ENCODE measurements around the gene MIER2. TPM values are rescaled to one million over a fixed set of nuclear protein-coding genes. Genes with fewer than 3 reads are reported as not detected.

Gene MIER2
- total RNA-seq, 1 experiment from 2014 or later = not detected

DNA sequence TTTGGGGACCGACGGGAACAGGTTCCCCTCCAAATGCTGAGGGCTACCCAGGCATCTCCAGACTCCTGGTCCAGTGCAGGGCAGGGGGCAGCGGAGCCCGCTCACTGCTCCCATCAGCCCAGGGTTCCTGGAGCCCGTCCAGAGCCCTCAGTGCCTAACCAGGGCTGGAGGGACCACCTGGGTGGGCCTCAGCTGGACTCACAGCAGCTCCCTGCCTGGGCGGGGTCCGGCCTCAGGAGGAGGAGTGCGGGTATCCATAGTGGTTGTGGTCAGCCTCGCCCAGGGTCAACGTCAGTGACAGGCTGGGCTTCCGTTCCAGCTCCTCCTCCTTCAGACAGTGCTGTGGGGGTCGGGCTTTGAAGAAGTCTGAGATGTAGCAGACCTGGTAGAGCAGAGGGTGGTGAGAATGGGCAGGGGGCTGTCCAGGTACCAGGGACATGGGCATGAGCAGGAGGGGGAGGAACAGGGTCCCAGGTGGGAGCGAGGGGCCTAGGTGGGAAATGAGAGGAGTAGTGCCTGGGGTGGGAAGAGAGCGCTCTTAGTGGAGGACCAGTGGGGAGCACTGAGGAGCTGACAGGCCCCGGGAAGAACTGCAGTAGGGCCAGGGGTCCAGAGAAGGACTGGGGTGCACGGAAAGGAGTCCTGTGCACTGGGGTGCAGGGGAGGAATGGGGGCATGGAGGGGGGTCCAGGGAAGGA is 63.3 kb downstream of the MIER2 start:
- BruUV-seq (replicated peaks) = no TSS peak
- no peaks in the 10 kb centered on the region for H3K36me3 ChIP-seq (ENCODE audit: low read depth, low read length)

DNA sequence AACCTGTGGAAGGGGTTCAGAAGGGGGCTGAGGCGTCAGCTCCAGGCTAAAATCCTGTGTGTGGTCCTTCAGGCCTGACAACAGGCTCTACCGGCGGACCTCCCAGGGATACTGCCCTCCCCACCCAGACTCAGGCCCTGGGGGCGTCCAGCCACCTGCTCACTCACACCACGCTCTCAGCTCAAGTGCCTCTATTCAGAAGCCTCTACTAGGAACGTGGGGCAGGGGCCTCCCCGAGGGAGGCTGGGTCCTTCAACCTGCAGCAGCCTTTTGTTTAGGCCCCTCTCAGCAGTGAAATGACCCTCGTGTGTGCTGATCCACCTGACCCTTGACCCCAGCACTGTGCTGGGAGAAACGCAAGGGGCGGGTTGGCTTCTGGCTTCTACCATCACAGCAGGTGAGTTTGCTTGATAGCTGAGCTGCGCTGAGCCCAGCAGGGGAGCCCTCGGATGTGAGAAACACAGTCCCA is 64.0 kb downstream of the MIER2 start:
- Histone ChIP-seq H4K20me1 (ENCODE audit: low read length) (no peaks in the 10 kb centered on the region), H3F3A (ENCODE audit: low read length, unreplicated experiment) (no peaks in the 10 kb centered on the region), H3K27me3 (ENCODE audit: low read length) (no peaks in the 10 kb centered on the region), H3K4me1 (ENCODE audit: insufficient read depth, low read length) (no peaks in the 10 kb centered on the region), H3K4me3 (ENCODE audit: low read length) (no peak overlapping the region), H3K9me3 (ENCODE audit: low read length) (no peaks in the 10 kb centered on the region), H2AFZ (ENCODE audit: low read length) (no peak overlapping the region), H3K4me2 (ENCODE audit: low read length) (no peak overlapping the region), H3K9me2 (replicated peaks; ENCODE audit: low read length) (no peaks in the 10 kb centered on the region), H3K9ac (ENCODE audit: low read length) (no peak overlapping the region), H3K79me2 (ENCODE audit: low read length) (no peaks in the 10 kb centered on the region), H3K27ac (ENCODE audit: low read length) (no peak overlapping the region), H3K36me3 (ENCODE audit: low read depth, low read length) (no peaks in the 10 kb centered on the region)
- CTCF ChIA-PET = no interaction called here
- intact Hi-C loops (cut with micrococcal nuclease) = no loop called here
- POLR2A ChIA-PET (ENCODE audit: unreplicated experiment) = no interaction called here
- TF ChIP-seq EZH2 (IDR thresholded peaks at IDR 0.05; ENCODE audit: low read length, unreplicated experiment) = no peak
- TF ChIP-seq EZH2phosphoT487 (IDR thresholded peaks at IDR 0.05; ENCODE audit: borderline replicate concordance, low read length) = no peak
- BruUV-seq (replicated peaks) = no TSS peak
- DNase-seq = no peak
- no peak for ATAC-seq

More for the DNA sequence above, 63.3 kb downstream of the MIER2 start:
- no peak overlapping the region for H2AFZ ChIP-seq (ENCODE audit: low read length)
- no peaks in the 10 kb centered on the region for H3K79me2 ChIP-seq (ENCODE audit: low read length)
- DNase-seq = no peak
- no peaks in the 10 kb centered on the region for H3K9me3 ChIP-seq (ENCODE audit: low read length)
- H3K9ac ChIP-seq (ENCODE audit: low read length) = no peak overlapping the region
- intact Hi-C loops (cut with micrococcal nuclease) = no loop called here
- H3F3A ChIP-seq (ENCODE audit: low read length, unreplicated experiment) = no peaks in the 10 kb centered on the region
- no peak overlapping the region for H3K4me2 ChIP-seq (ENCODE audit: low read length)
- H3K4me3 ChIP-seq (ENCODE audit: low read length) = no peak overlapping the region
- no peak for TF ChIP-seq EZH2phosphoT487 (IDR thresholded peaks at IDR 0.05; ENCODE audit: borderline replicate concordance, low read length)
- no peak overlapping the region for H3K27ac ChIP-seq (ENCODE audit: low read length)
- ChIA-PET POLR2A (ENCODE audit: unreplicated experiment) (no interaction called here), CTCF (no interaction called here)
- H3K27me3 ChIP-seq (ENCODE audit: low read length) = no peaks in the 10 kb centered on the region
- no peaks in the 10 kb centered on the region for H3K9me2 ChIP-seq (replicated peaks; ENCODE audit: low read length)
- no peaks in the 10 kb centered on the region for H4K20me1 ChIP-seq (ENCODE audit: low read length)
- no peak for ATAC-seq
- H3K4me1 ChIP-seq (ENCODE audit: insufficient read depth, low read length) = no peaks in the 10 kb centered on the region

DNA sequence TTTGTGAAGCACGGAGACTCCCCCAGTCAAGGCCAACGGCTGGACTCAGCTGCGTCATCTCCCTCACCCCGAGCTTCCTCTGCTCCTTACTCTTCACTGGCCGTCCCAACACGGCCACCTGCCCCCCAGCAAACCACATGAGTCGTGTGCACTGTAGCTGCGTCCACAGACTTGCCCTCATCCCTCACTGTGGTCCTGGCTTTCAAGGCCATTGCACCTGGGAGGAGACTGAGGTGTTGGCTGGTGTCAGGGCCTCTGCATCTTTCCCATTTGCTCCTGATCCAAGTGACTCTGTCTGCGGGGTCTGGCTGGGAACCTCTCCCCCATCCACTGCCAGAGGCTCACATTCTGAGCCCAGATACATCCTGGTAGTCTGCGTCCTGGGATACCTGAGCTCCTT is 64.9 kb downstream of the MIER2 start:
- Histone ChIP-seq H3K9me2 (replicated peaks; ENCODE audit: low read length) (no peaks in the 10 kb centered on the region), H3K9ac (ENCODE audit: low read length) (no peak overlapping the region), H3F3A (ENCODE audit: low read length, unreplicated experiment) (no peaks in the 10 kb centered on the region), H3K4me1 (ENCODE audit: insufficient read depth, low read length) (no peaks in the 10 kb centered on the region), H3K27me3 (ENCODE audit: low read length) (no peaks in the 10 kb centered on the region), H3K27ac (ENCODE audit: low read length) (no peak overlapping the region), H3K4me3 (ENCODE audit: low read length) (no peak overlapping the region), H3K79me2 (ENCODE audit: low read length) (no peaks in the 10 kb centered on the region), H3K36me3 (ENCODE audit: low read depth, low read length) (no peaks in the 10 kb centered on the region), H2AFZ (ENCODE audit: low read length) (no peak overlapping the region), H4K20me1 (ENCODE audit: low read length) (no peaks in the 10 kb centered on the region), H3K9me3 (ENCODE audit: low read length) (no peaks in the 10 kb centered on the region), H3K4me2 (ENCODE audit: low read length) (no peak overlapping the region)
- DNase-seq (no peak), ATAC-seq (no peak)
- POLR2A ChIA-PET (ENCODE audit: unreplicated experiment) = no interaction called here
- CTCF ChIA-PET = no interaction called here
- intact Hi-C loops (cut with micrococcal nuclease) = no loop called here
- BruUV-seq (replicated peaks) = no TSS peak
- no peak for TF ChIP-seq EZH2 (IDR thresholded peaks at IDR 0.05; ENCODE audit: low read length, unreplicated experiment)

DNA sequence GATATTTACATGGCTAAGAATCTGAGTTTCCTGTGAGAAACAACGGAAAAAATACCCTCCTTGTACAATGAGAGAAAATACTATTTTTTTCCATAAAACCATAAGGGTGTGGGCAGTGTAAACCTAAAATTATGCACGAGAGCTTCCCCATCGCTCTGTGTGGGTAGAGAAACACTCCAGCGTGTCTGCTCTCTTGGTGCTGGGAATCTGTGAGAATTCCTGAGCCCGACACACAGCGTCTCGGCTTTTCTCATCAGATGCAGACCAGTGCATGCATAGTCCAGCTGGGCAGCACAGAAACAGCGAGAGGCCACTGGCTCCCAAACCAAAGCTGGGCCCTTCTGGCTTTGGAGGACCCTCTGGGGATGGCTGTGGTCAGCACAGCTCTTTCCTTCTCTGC is 65.4 kb downstream of the MIER2 start:
- intact Hi-C loops (cut with micrococcal nuclease) = no loop called here
- H3F3A ChIP-seq (ENCODE audit: low read length, unreplicated experiment) = no peaks in the 10 kb centered on the region
- no peak overlapping the region for H2AFZ ChIP-seq (ENCODE audit: low read length)
- no peak overlapping the region for H3K9ac ChIP-seq (ENCODE audit: low read length)
- H3K4me1 ChIP-seq (ENCODE audit: insufficient read depth, low read length) = no peaks in the 10 kb centered on the region
- DNase-seq (no peak), ATAC-seq (no peak)
- no peaks in the 10 kb centered on the region for H3K79me2 ChIP-seq (ENCODE audit: low read length)
- TF ChIP-seq EZH2phosphoT487 (IDR thresholded peaks at IDR 0.05; ENCODE audit: borderline replicate concordance, low read length) (no peak), EZH2 (IDR thresholded peaks at IDR 0.05; ENCODE audit: low read length, unreplicated experiment) (no peak)
- TF ChIP-seq, protein P1, sequence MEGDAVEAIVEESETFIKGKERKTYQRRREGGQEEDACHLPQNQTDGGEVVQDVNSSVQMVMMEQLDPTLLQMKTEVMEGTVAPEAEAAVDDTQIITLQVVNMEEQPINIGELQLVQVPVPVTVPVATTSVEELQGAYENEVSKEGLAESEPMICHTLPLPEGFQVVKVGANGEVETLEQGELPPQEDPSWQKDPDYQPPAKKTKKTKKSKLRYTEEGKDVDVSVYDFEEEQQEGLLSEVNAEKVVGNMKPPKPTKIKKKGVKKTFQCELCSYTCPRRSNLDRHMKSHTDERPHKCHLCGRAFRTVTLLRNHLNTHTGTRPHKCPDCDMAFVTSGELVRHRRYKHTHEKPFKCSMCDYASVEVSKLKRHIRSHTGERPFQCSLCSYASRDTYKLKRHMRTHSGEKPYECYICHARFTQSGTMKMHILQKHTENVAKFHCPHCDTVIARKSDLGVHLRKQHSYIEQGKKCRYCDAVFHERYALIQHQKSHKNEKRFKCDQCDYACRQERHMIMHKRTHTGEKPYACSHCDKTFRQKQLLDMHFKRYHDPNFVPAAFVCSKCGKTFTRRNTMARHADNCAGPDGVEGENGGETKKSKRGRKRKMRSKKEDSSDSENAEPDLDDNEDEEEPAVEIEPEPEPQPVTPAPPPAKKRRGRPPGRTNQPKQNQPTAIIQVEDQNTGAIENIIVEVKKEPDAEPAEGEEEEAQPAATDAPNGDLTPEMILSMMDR (conservative IDR thresholded peaks at IDR 0.05; ENCODE audit: low read depth, low read length) = no peak
- no peak overlapping the region for H3K27ac ChIP-seq (ENCODE audit: low read length)
- no peak overlapping the region for H3K4me3 ChIP-seq (ENCODE audit: low read length)
- no TSS peak for BruUV-seq (replicated peaks)
- no peaks in the 10 kb centered on the region for H4K20me1 ChIP-seq (ENCODE audit: low read length)
- no peaks in the 10 kb centered on the region for H3K9me2 ChIP-seq (replicated peaks; ENCODE audit: low read length)
- no peaks in the 10 kb centered on the region for H3K27me3 ChIP-seq (ENCODE audit: low read length)
- POLR2A ChIA-PET (ENCODE audit: unreplicated experiment) = no interaction called here
- H3K36me3 ChIP-seq (ENCODE audit: low read depth, low read length) = no peaks in the 10 kb centered on the region
- H3K4me2 ChIP-seq (ENCODE audit: low read length) = no peak overlapping the region
- CTCF ChIA-PET = no interaction called here
- no peaks in the 10 kb centered on the region for H3K9me3 ChIP-seq (ENCODE audit: low read length)
